ENCODE measurements around the gene CCDC91.
A peak's percentile ranks its signal among the peaks of the same experiment; 100 is the strongest.
"Not testable (repeated sequence)": the region's sequence is repeated elsewhere in the genome, so short reads cannot be mapped to it uniquely, and the experiment has no call there.

The CCDC91 gene

DNA sequence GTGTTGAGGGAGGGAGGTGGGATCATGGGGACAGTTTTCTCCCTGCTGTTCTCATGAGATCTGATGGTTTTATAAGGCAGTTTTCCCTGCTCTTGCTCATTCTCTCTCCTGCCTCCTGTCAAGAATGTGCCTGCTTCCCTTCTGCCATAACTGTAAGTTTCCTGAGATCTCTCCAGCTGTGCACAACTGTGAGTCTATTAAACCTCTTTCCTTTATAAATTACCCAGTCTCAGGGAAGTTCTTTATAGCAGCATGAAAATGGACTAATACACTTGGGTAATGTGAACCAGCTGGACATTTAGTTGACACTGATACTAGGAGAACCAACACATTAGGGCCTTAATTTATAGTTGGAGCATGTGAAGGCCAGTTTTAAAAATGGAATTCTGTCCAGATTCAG, 12.4 kb upstream of the CCDC91 start:
- Histone ChIP-seq H3K4me3 (no peak overlapping the region), H3K9ac (no peak overlapping the region), H3K27ac (peak overlapping the region; percentile 85), H4K20me1 (no peaks in the 10 kb centered on the region), H3K36me3 (no peaks in the 10 kb centered on the region), H3K9me3 (no peaks in the 10 kb centered on the region), H3K4me1 (peaks cover 42% of the 10 kb centered on the region), H3K4me2 (peak overlapping the region; percentile 83), H3K27me3 (no peaks in the 10 kb centered on the region)
- TF ChIP-seq Cebpa-rat (IDR thresholded peaks at IDR 0.05) = no peak

GRCh38 chr12:28178775-28179174, 11.5 kb upstream of the CCDC91 start:
- Histone ChIP-seq H3K27ac (no peak overlapping the region), H3K4me2 (no peak overlapping the region), H3K9me3 (peaks cover 5% of the 10 kb centered on the region; the same call in 1 of the 2 replicates), H3K27me3 (no peaks in the 10 kb centered on the region), H3K36me3 (no peaks in the 10 kb centered on the region), H3K9ac (no peak overlapping the region), H3K4me3 (no peak overlapping the region), H3K4me1 (peaks cover 42% of the 10 kb centered on the region), H4K20me1 (no peaks in the 10 kb centered on the region)
- no peak for TF ChIP-seq Cebpa-rat (IDR thresholded peaks at IDR 0.05)

DNA sequence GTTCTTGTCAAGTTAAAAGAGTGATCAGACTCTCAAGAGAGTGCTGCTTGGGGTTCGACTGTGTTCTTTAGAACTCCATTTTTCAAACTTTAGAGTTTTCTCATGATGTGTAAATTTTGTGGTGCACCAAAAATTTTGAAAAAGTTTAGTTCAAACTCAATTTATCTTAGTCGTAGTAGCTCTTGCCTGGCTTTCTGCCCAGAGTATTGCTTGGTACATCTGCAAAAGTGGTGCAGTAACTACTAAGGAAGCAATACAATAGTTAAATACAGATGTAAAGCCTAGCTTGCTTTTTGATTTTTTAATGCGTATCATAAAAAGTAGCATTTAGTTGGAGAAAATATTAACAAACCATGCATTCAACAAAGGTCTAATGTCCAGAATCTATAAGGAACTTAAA, 9.5 kb upstream of the CCDC91 start:
- Histone ChIP-seq H3K27ac (no peak overlapping the region), H3K4me3 (no peak overlapping the region), H3K36me3 (no peaks in the 10 kb centered on the region), H3K4me2 (no peak overlapping the region), H3K9me3 (peaks cover 5% of the 10 kb centered on the region; the same call in 1 of the 2 replicates), H3K9ac (no peak overlapping the region), H4K20me1 (no peaks in the 10 kb centered on the region), H3K27me3 (no peaks in the 10 kb centered on the region), H3K4me1 (peaks cover 26% of the 10 kb centered on the region)
- TF ChIP-seq Cebpa-rat (IDR thresholded peaks at IDR 0.05) = no peak

DNA sequence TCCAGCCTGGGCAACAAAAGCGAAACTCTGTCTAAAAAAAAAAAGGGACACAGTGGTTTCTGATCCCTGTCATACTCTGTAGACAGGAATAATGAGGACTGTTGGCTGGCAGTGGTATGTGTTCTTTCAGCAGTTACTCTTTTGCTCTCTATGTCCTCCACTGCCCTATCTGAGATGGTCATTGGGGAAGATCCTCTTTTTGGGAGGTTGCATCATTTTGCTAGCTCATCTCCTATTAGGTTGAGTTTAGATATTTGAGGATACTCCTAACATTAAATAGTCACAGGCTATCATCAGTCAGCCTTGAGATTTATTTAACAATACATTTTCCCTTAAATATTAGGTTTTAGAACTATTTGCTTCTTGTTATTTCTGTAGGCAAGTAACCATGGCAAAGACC, 5.9 kb upstream of the CCDC91 start:
- Histone ChIP-seq H3K9me3 (peaks cover 10% of the 10 kb centered on the region; the same call in 1 of the 2 replicates), H3K4me2 (no peak overlapping the region), H3K4me3 (no peak overlapping the region), H3K9ac (no peak overlapping the region), H4K20me1 (no peaks in the 10 kb centered on the region), H3K36me3 (no peaks in the 10 kb centered on the region), H3K27ac (no peak overlapping the region), H3K27me3 (no peaks in the 10 kb centered on the region), H3K4me1 (peaks cover 2% of the 10 kb centered on the region; the same call in 1 of the 2 replicates)
- no peak for TF ChIP-seq Cebpa-rat (IDR thresholded peaks at IDR 0.05)

GRCh38 chr12:28186500-28186899, 3.8 kb upstream of the CCDC91 start:
- no peak overlapping the region for H3K4me2 ChIP-seq

DNA sequence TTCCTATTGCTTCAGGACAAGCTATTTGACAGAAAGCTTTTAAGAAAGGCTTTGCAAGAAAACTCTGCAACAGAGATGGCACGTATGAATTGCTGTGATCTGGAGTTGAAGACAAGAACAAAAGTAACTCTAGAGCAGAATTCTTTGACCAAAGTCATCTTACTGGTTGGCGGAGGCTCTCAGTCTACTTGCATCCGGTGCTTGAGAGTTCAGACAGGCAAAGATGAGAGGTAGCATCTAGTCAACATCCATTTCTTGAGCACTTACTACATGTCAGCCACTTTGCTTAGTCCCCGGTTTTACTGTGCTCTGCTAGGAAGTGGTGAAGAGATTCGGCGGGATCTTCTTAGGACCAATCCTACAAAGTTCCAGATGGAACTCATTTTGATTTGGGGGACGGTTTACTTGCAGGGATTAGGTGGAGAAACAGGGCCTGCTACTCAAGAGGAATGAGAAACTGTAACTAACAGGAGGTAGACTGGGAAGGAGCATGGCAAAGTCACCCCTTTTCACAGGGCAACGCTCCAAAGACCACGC, 404 bp upstream of the CCDC91 start:
- peaks cover 22% of the 10 kb centered on the region for H3K9me3 ChIP-seq
- H3K27me3 ChIP-seq = no peaks in the 10 kb centered on the region
- H3K36me3 ChIP-seq = peaks cover 8% of the 10 kb centered on the region
- H3K27ac ChIP-seq = peak overlapping the region; percentile 97
- peak overlapping the region; percentile 90 for H3K4me2 ChIP-seq
- H3K4me1 ChIP-seq = peaks cover 20% of the 10 kb centered on the region
- H3K9ac ChIP-seq = peak overlapping the region; percentile 92
- H4K20me1 ChIP-seq = no peaks in the 10 kb centered on the region
- TF ChIP-seq Cebpa-rat (IDR thresholded peaks at IDR 0.05) = no peak
- H3K4me3 ChIP-seq = peak overlapping the region; percentile 89

More at GRCh38 chr12:28186500-28186899, 3.8 kb upstream of the CCDC91 start:
- peaks cover 10% of the 10 kb centered on the region; the same call in 1 of the 2 replicates for H3K9me3 ChIP-seq
- no peak overlapping the region for H3K27ac ChIP-seq
- H3K27me3 ChIP-seq = no peaks in the 10 kb centered on the region
- no peaks in the 10 kb centered on the region for H4K20me1 ChIP-seq
- no peak overlapping the region for H3K4me3 ChIP-seq
- no peaks in the 10 kb centered on the region for H3K36me3 ChIP-seq
- no peak overlapping the region for H3K9ac ChIP-seq
- no peak for TF ChIP-seq Cebpa-rat (IDR thresholded peaks at IDR 0.05)
- peaks cover 16% of the 10 kb centered on the region for H3K4me1 ChIP-seq

DNA sequence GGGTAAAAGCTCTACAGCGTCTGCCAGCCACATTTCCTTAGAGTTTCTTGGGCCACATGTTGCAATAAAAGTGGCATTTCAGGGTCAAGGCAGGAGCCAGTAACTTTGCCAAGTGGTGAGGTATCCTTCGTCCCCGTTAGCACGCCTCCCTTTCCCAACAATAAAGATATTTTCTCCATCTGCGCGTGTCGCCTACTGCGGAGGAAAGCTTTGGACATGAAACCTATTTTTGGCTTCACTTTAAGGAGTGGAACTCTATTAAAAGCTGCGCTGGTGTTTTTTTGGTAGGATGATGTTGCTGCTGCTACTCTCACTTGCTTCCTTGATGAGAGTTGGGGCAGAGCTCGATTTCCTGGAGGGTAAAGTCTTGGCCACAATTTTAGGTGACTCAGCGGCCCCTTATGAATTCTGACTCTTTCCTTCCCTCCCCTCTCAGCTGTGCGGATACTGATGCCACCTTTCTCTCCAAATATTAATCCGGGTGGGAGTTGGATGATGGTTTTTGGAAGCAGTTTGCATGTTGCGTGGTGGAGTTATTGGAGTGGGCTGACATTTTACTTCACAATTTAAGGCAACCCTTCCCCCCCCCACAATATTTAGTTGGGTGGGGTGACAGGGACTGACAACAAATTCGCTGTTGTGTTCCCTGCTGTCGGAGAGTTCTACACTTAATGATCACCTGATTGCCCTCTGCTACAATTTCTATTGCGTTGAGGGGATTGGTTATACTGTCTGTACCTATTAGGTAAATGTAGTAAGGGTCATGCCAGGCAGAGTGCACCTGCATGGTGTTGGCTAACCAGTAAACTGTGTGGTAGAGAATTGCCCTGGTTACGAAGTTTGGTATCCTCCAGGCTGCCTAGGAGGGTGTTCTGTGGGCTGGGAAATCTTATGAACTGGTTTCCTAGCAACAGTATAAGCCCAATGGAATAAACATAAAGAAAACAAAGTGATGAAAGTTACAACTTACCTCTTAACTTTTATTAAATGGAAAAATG, 1.1 kb downstream of the CCDC91 start:
- H3K27ac ChIP-seq = peak overlapping the region; percentile 97
- no peak for TF ChIP-seq Cebpa-rat (IDR thresholded peaks at IDR 0.05)

GRCh38 chr12:28192125-28192524, 1.9 kb downstream of the CCDC91 start:
- Histone ChIP-seq H3K27me3 (no peaks in the 10 kb centered on the region), H3K4me3 (no peak overlapping the region), H4K20me1 (no peaks in the 10 kb centered on the region), H3K4me1 (peaks cover 20% of the 10 kb centered on the region), H3K9ac (no peak overlapping the region), H3K36me3 (peaks cover 8% of the 10 kb centered on the region), H3K27ac (no peak overlapping the region), H3K9me3 (peaks cover 28% of the 10 kb centered on the region), H3K4me2 (0 out of 2 replicates have a peak overlapping the region, but pooled peaks have one; percentile 90)
- no peak for TF ChIP-seq Cebpa-rat (IDR thresholded peaks at IDR 0.05)

More for the DNA sequence above, 1.1 kb downstream of the CCDC91 start:
- Histone ChIP-seq H3K4me3 (peak overlapping the region; percentile 89), H3K27me3 (no peaks in the 10 kb centered on the region), H3K4me2 (peak overlapping the region; percentile 90), H3K9me3 (peaks cover 28% of the 10 kb centered on the region), H3K9ac (peak overlapping the region; percentile 92), H4K20me1 (no peaks in the 10 kb centered on the region), H3K36me3 (peaks cover 8% of the 10 kb centered on the region), H3K4me1 (peaks cover 20% of the 10 kb centered on the region)

GRCh38 chr12:28194621-28195020, 4.4 kb downstream of the CCDC91 start:
- peaks cover 11% of the 10 kb centered on the region for H3K36me3 ChIP-seq
- H3K4me3 ChIP-seq = not testable (repeated sequence)

DNA sequence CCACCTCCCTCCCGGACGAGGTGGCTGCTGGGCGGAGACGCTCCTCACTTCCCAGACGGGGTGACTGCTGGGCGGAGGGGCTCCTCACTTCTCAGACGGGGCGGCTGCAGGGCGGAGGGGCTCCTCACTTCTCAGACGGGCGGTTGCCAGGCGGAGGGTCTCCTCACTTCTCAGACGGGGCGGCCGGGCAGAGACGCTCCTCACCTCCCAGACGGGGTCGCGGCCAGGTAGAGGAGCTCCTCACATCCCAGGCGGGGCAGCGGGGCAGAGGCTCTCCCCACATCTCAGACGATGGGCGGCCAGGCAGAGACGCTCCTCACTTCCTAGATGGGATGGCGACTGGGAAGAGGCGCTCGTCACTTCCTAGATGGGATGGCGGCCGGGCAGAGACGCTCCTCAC, 10.9 kb downstream of the CCDC91 start:
- H3K4me1 ChIP-seq, H3K36me3 ChIP-seq, H3K4me3 ChIP-seq, H3K9ac ChIP-seq, H3K27me3 ChIP-seq, H3K27ac ChIP-seq, H3K4me2 ChIP-seq, H4K20me1 ChIP-seq: not testable (repeated sequence)
- peaks cover 43% of the 10 kb centered on the region for H3K9me3 ChIP-seq

More at GRCh38 chr12:28194621-28195020, 4.4 kb downstream of the CCDC91 start:
- not testable (repeated sequence) for H3K9ac ChIP-seq, H3K4me2 ChIP-seq, H3K27ac ChIP-seq, H3K27me3 ChIP-seq, H4K20me1 ChIP-seq
- Histone ChIP-seq H3K9me3 (peaks cover 29% of the 10 kb centered on the region), H3K4me1 (peaks cover 16% of the 10 kb centered on the region)
